Common myeloid progenitor, CD34-positive (primary cell): ENCODE measurements around the gene SUFU.

ENCODE experiments used
- CTCF ChIA-PET: fragments of 350-600 bp; sonication (Branson Sonifier 250); formaldehyde crosslinking; loops from one replicate; lab custom pipeline; 2021; ENCODE audit warnings: antibody characterized with exemption; lab: Charles Lee
- POLR2A ChIA-PET: fragments of 350-600 bp; sonication (Branson Sonifier 250); formaldehyde crosslinking; loops from one replicate; lab custom pipeline; 2021; ENCODE audit warnings: antibody characterized with exemption; lab: Charles Lee
- DNase-seq, 3 donors: peaks; one replicate each; pipeline versions ENCODE4 v3.0.0 to v3.0.0-alpha.2; 2013
- H3K27ac ChIP-seq, 2 experiments: 1 replicate in 1 of 2; 2 replicates in 1 of 2; pipeline ENCODE4 v1.7.0; 2013; ENCODE audit warnings: inconsistent platforms in 2 of 2, low read length in 2 of 2, mild to moderate bottlenecking in 2 of 2, low read depth in 1 of 2, moderate library complexity in 1 of 2; ENCODE audit not compliant: severe bottlenecking in 2 of 2, insufficient read depth in 1 of 2, poor library complexity in 1 of 2
- H3K27me3 ChIP-seq, 5 experiments: replicated peaks in 2 of 5; 1 replicate in 3 of 5; 2 replicates in 2 of 5; pipeline versions ENCODE4 v1.6.1 to v1.7.0; 2013; ENCODE audit warnings: low read length in 4 of 5, mild to moderate bottlenecking in 2 of 5, moderate library complexity in 2 of 5, inconsistent platforms in 1 of 5; ENCODE audit not compliant: insufficient read depth in 5 of 5, control insufficient read depth in 4 of 5
- H3K36me3 ChIP-seq, 4 experiments: 1 replicate in 2 of 4; 2 replicates in 2 of 4; pipeline versions ENCODE4 v1.6.1 to v1.7.0; 2013; ENCODE audit warnings: low read length in 3 of 4, control low read depth in 1 of 4, mild to moderate bottlenecking in 1 of 4; ENCODE audit not compliant: control insufficient read depth in 4 of 4, insufficient read depth in 4 of 4
- H3K4me1 ChIP-seq, 4 experiments: 1 replicate in 3 of 4; 2 replicates in 1 of 4; pipeline versions ENCODE4 v1.6.1 to v1.7.1; 2013; ENCODE audit warnings: low read length in 3 of 4, mild to moderate bottlenecking in 3 of 4, control low read depth in 1 of 4, inconsistent platforms in 1 of 4, moderate library complexity in 1 of 4; ENCODE audit not compliant: control insufficient read depth in 4 of 4, insufficient read depth in 4 of 4; ENCODE audit errors: control extremely low read depth in 1 of 4
- H3K4me3 ChIP-seq, 7 experiments: 1 replicate in 4 of 7; 2 replicates in 3 of 7; pipeline versions ENCODE4 v1.5.1 to v1.7.0; 2013; ENCODE audit warnings: mild to moderate bottlenecking in 7 of 7, low read length in 6 of 7, moderate library complexity in 6 of 7, inconsistent platforms in 2 of 7, low read depth in 2 of 7, control low read depth in 1 of 7; ENCODE audit not compliant: insufficient read depth in 4 of 7, control insufficient read depth in 1 of 7; ENCODE audit errors: extremely low read depth in 1 of 7
- H3K9me3 ChIP-seq, 5 experiments: 1 replicate in 4 of 5; 2 replicates in 1 of 5; pipeline versions ENCODE4 v1.6.1 to v1.7.1; 2013; ENCODE audit warnings: low read length in 4 of 5, mild to moderate bottlenecking in 2 of 5, inconsistent platforms in 1 of 5, low read depth in 1 of 5, moderate library complexity in 1 of 5; ENCODE audit not compliant: control insufficient read depth in 4 of 5, insufficient read depth in 2 of 5; ENCODE audit errors: control extremely low read depth in 1 of 5
- WGBS: methylation state at CpG from one replicate; pipeline ENCODE4 v1.1.5; 2013; ENCODE audit not compliant: insufficient coverage; 5-methylcytosine and 5-hydroxymethylcytosine counted together

SUFU gene

GRCh38 chr10:102627291-102627735 lies 123.5 kb downstream of the SUFU start:
- POLR2A ChIA-PET: no interaction called here
- 91% methylated on average over 9 of the region's 12 CpGs for WGBS
- Histone ChIP-seq H3K27me3 (no peaks in the 10 kb centered on the region), H3K27ac (no peak overlapping the region), H3K9me3 (no peaks in the 10 kb centered on the region), H3K4me3 (no peak overlapping the region), H3K36me3 (peaks cover 0 to 32% (median 11%) of the 10 kb centered on the region in 4 experiments), H3K4me1 (peaks cover 0 to 74% (median 9%) of the 10 kb centered on the region in 4 experiments)
- CTCF ChIA-PET: interaction anchor here (0.9 to 5.2 kb wide), 6 partner anchors 9 to 32 kb away, joined by 3 to 34 read pairs (median 4); partner anchors contain the start of gene TRIM8
- DNase-seq: no peak

GRCh38 chr10:102627736-102628293 lies 124.0 kb downstream of the SUFU start:
- Histone ChIP-seq H3K4me3 (no peak overlapping the region), H3K36me3 (peaks cover 0 to 32% (median 11%) of the 10 kb centered on the region in 4 experiments), H3K27ac (no peak overlapping the region), H3K9me3 (no peaks in the 10 kb centered on the region), H3K27me3 (no peaks in the 10 kb centered on the region), H3K4me1 (peaks cover 2 to 79% (median 14%) of the 10 kb centered on the region in 4 experiments)
- 100% methylated on average over 7 of the region's 9 CpGs for WGBS
- POLR2A ChIA-PET: no interaction called here
- DNase-seq: no peak
- CTCF ChIA-PET: interaction anchor here (0.7 to 5.2 kb wide), 8 partner anchors 9 to 122 kb away, joined by 3 to 34 read pairs (median 4); partner anchors contain the start of gene TRIM8

DNA sequence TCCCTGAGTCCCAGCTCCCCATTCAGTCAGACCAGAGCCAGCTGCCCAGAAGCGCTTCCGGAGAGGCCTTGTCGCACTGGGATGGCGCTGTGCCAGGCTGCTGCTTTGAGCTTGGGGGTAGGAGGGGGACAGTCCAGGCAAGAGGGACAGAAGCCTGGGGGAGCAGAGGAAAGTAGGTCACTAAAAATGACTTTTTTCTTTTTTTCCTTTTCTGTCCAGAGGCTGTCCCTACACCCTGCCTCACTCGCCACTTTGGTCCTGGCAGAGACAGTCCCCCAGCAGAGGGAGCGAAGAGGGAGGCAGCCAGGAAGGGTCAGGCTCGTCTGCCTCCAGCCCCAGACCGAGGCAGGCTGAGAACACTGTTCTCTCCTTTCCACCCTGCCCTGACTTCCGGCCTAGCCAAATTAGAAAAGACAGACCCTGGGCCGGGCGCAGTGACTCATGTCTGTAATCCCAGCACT lies 124.7 kb downstream of the SUFU start:
- ChIA-PET POLR2A (no interaction called here), CTCF (interaction anchor here (0.7 to 5.7 kb wide), 7 partner anchors 9 to 123 kb away, joined by 3 to 56 read pairs (median 4); no protein-coding TSS in a partner anchor)
- H3K27ac ChIP-seq: no peak overlapping the region

DNA sequence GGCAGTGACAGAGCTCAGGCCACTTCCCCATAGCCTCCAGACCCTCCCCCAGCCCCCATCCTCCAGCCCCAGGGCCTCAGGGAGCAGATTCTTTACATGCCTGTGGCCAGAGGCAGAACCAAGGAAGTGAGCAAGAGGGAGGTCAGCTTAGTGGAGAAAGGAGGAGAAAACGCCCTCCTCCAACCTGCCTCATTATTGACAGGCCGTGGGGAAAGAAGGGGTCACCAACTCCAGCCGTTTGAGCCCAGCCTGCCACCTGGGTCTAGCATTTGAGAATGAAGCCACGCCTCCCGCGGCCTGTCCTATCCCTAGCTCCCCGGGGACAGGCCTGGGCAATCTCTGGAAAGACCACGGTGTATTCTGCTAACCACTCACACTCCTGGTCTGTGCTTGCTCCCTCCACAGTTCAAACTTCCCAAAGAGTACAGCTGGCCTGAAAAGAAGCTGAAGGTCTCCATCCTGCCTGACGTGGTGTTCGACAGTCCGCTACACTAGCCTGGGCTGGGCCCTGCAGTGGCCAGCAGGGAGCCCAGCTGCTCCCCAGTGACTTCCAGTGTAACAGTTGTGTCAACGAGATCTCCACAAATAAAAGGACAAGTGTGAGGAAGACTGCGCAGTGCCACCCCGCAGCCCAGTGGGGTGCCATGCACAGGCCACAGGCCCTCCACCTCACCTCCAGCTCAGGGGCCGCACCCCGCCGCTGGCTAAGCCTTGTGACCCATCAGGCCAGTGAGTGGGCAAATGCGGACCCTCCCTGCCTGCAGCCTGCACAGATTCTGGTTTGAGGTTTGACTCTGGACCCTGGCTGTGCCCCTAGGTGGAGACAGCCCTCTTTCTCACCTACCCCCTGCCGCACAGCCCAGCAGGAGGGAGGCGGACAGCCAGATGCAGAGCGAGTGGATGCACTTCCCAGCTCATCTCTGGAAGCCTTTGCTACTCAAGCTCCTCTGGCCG lies 126.2 kb downstream of the SUFU start:
- no peak for DNase-seq
- Histone ChIP-seq H3K27ac (no peak overlapping the region), H3K36me3 (peaks cover 0 to 32% (median 11%) of the 10 kb centered on the region in 4 experiments), H3K9me3 (no peaks in the 10 kb centered on the region), H3K4me1 (peaks cover 7 to 96% (median 35%) of the 10 kb centered on the region in 4 experiments), H3K27me3 (no peaks in the 10 kb centered on the region), H3K4me3 (no peak overlapping the region)
- WGBS: 94% methylated on average over 15 of the region's 22 CpGs
- POLR2A ChIA-PET: no interaction called here
- CTCF ChIA-PET: interaction anchor here (0.6 to 5.7 kb wide), 7 partner anchors 9 to 40 kb away, joined by 3 to 56 read pairs (median 3); no protein-coding TSS in a partner anchor

More for the DNA sequence above, 124.7 kb downstream of the SUFU start:
- H3K27me3 ChIP-seq: no peaks in the 10 kb centered on the region
- peaks cover 0 to 32% (median 11%) of the 10 kb centered on the region in 4 experiments for H3K36me3 ChIP-seq
- no peaks in the 10 kb centered on the region for H3K9me3 ChIP-seq
- H3K4me3 ChIP-seq: no peak overlapping the region
- DNase-seq: no peak
- 89% methylated on average over 10 of the region's 11 CpGs for WGBS
- H3K4me1 ChIP-seq: peaks cover 6 to 81% (median 21%) of the 10 kb centered on the region in 4 experiments

DNA sequence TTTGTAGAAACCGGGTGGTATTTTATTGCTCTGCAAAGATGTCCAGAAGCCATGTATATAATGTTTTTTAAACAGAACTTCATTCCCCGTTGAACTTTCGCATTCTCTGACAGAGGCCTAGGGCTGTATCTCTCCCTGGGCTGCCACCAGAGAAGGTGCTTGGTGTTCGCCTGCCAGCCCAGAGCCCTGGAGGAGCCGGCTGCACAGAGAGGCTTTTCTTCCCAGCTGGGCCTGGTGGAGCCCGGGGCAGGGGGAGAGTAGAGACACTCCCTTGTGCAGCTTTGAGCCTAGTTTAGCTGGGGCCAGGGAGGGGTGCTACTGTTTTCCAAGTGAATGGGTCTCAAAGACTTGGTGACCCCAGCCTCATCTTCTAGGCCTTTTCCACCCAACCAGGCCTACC lies 126.9 kb downstream of the SUFU start:
- ChIA-PET POLR2A (no interaction called here), CTCF (interaction anchor here (1.3 to 5.7 kb wide), 3 partner anchors 9 to 26 kb away, joined by 3 to 56 read pairs (median 8); no protein-coding TSS in a partner anchor)
- Histone ChIP-seq H3K27ac (no peak overlapping the region), H3K9me3 (no peaks in the 10 kb centered on the region), H3K27me3 (no peaks in the 10 kb centered on the region), H3K36me3 (peaks cover 0 to 32% (median 11%) of the 10 kb centered on the region in 4 experiments), H3K4me3 (peak overlapping the region in 1 of 7 experiments; percentile 16), H3K4me1 (peaks cover 13 to 97% (median 43%) of the 10 kb centered on the region in 4 experiments)
- DNase-seq: no peak
- 89% methylated on average over 5 of the region's 6 CpGs for WGBS

DNA sequence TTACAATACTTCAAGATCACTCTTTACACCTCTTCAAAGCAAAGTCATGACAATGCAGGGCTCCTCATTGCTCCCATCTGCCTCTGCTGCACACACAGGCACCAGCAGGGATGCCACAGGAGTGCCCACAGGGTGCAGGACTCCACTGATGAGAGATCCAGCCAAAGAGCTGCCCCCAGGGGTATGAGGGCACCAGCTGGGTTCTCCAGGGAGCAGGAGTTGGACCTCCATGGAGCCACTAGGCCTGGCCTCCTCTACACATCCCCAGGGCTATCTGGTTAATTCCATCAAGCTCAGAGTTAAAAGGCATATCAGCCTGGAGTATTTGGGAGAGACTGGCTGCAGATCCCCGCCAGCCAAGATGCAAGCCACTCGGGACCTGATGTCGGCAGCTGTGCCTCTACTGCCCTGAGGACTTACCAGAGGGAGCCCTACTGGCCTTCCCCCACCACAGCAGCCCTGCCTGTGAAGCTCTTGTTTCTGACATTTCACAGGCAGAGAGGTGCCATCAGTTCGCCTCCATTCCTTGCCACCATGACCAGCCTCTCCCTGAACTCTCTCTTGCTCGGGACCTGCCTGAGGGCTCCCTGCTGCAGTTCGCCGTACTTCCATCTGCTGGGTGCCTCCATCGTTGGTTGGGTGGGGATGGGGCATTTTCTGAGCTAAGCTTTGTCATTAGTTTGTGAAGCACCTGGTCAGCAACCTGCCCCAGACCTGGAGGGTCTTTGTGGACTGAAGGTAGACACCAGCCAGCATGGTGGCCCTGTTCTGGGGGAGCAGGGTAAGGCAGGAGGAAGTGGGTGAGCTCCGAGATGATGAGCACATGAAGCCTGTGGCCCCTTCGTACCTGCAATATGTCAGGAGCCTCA lies 128.0 kb downstream of the SUFU start:
- Histone ChIP-seq H3K4me3 (peak overlapping the region in 1 of 7 experiments; percentile 48), H3K9me3 (no peaks in the 10 kb centered on the region), H3K27ac (peak overlapping the region in 1 of 2 experiments; percentile 78), H3K36me3 (peaks cover 0 to 32% (median 11%) of the 10 kb centered on the region in 4 experiments), H3K4me1 (peaks cover 15 to 90% (median 47%) of the 10 kb centered on the region in 4 experiments), H3K27me3 (no peaks in the 10 kb centered on the region)
- WGBS: 88% methylated on average over 10 of the region's 10 CpGs
- no peak for DNase-seq
- ChIA-PET POLR2A (interaction anchor here (1.1 kb wide), 1 partner anchor 37 kb away, joined by 3 read pairs; no protein-coding TSS in a partner anchor), CTCF (interaction anchor here (0.6 to 5.7 kb wide), 15 partner anchors 8 to 225 kb away, joined by 3 to 56 read pairs (median 4); partner anchors contain the start of genes SUFU and TRIM8)
